NK-92 treated with Interleukin-12 subunit alpha and Interleukin-12 subunit beta, amount 100 ng/mL, for 24 hours (cell line): ENCODE measurements around the gene TMEM116.

Experiments used
- DNase-seq: peaks from one replicate; lab custom pipeline; 2025; lab: John Stamatoyannopoulos, UW

The TMEM116 gene

GRCh38 chr12:111894556-111894955, 118.4 kb downstream of the TMEM116 start:
- no peak for DNase-seq

- DNase-seq: no peak
These were observed 119.7 kb downstream of the TMEM116 start for GRCh38 chr12:111893287-111893686.

- DNase-seq: no peak
These were observed 124.8 kb downstream of the TMEM116 start for GRCh38 chr12:111887926-111888745.

- DNase-seq: no peak
These were observed 126.1 kb downstream of the TMEM116 start for GRCh38 chr12:111886662-111887545.

- no peak for DNase-seq
These were observed 131.2 kb downstream of the TMEM116 start for GRCh38 chr12:111881716-111882115.
